Cardiac muscle cell (in vitro differentiated cells and primary cell): ENCODE data around the gene GRK5. TPM values are rescaled to one million over a fixed set of nuclear protein-coding genes. Genes with fewer than 3 reads are reported as not detected.

Source experiments
- DNase-seq, 2 donors: peaks; one replicate each; pipeline versions ENCODE4 v3.0.0 to v3.0.0-alpha.2; 2010 to 2017; ENCODE audit warnings: low read depth in 1 of 2, low spot score in 1 of 2
- H3K27ac ChIP-seq: fragments of 200-600 bp; sonication (generic); 2 replicates; pipeline ENCODE4 v1.5.1; 2016
- H3K27me3 ChIP-seq: fragments of 200-600 bp; sonication (generic); 2 replicates; pipeline ENCODE4 v1.6.0; 2016; ENCODE audit warnings: control low read depth
- H3K36me3 ChIP-seq: fragments of 200-600 bp; sonication (generic); 2 replicates; pipeline ENCODE4 v1.5.1; 2016; ENCODE audit warnings: control low read depth
- H3K4me1 ChIP-seq: fragments of 200-600 bp; sonication (generic); 2 replicates; pipeline ENCODE4 v1.8.1; 2017; ENCODE audit warnings: low read depth, mild to moderate bottlenecking, mixed run types
- H3K4me3 ChIP-seq: fragments of 200-600 bp; sonication (generic); 2 replicates; pipeline ENCODE4 v1.5.1; 2016; ENCODE audit warnings: mild to moderate bottlenecking
- H3K9me3 ChIP-seq: fragments of 200-600 bp; sonication (generic); 2 replicates; pipeline ENCODE4 v1.5.1; 2017; ENCODE audit warnings: low read depth, mild to moderate bottlenecking, control low read depth
- CTCF ChIP-seq: IDR thresholded peaks from 2 replicates; pipeline ENCODE4 v1.5.1; 2012; ENCODE audit warnings: low read depth, mild to moderate bottlenecking, low read length
- polyA plus RNA-seq: library from polyadenylated mRNA; unstranded; fragments of >200 nt; fragmentation: Nextera tagmentation; extraction: Ambion mirVana; gene quantifications from 2 replicates; pipeline ENCODE4 v1.2.1, GENCODE V29; 2016
- total RNA-seq: library from RNA; depleted of rRNA; stranded (reverse); fragments of >200 nt; gene quantifications from 2 replicates; pipeline ENCODE4 v1.2.3, GENCODE V29; 2016

GRK5 gene
- total and polyA plus RNA-seq, 2 experiments from 2014 or later = 3.5 to 18.3 TPM

GRCh38 chr10:119415536-119416503, 208.4 kb downstream of the GRK5 start:
- no peak for TF ChIP-seq CTCF
- H3K4me1 ChIP-seq = peaks cover 11% of the 10 kb centered on the region

GRCh38 chr10:119416855-119417254, 209.5 kb downstream of the GRK5 start:
- H3K9me3 ChIP-seq = no peaks in the 10 kb centered on the region
- peaks cover 11% of the 10 kb centered on the region for H3K4me1 ChIP-seq
- H3K36me3 ChIP-seq = no peaks in the 10 kb centered on the region
- peak; percentile 87 for TF ChIP-seq CTCF
- H3K27ac ChIP-seq = no peak overlapping the region
- peak; percentile 69 to 77 for DNase-seq
- H3K4me3 ChIP-seq = no peak overlapping the region
- H3K27me3 ChIP-seq = no peaks in the 10 kb centered on the region

More at GRCh38 chr10:119415536-119416503, 208.4 kb downstream of the GRK5 start:
- no peaks in the 10 kb centered on the region for H3K27me3 ChIP-seq
- H3K36me3 ChIP-seq = no peaks in the 10 kb centered on the region
- H3K27ac ChIP-seq = no peak overlapping the region
- no peaks in the 10 kb centered on the region for H3K9me3 ChIP-seq
- H3K4me3 ChIP-seq = no peak overlapping the region
- DNase-seq = no peak

GRCh38 chr10:119417852-119418251, 210.5 kb downstream of the GRK5 start:
- TF ChIP-seq CTCF = no peak
- no peak overlapping the region for H3K27ac ChIP-seq
- H3K4me1 ChIP-seq = peaks cover 11% of the 10 kb centered on the region
- H3K36me3 ChIP-seq = no peaks in the 10 kb centered on the region
- DNase-seq = no peak
- H3K9me3 ChIP-seq = no peaks in the 10 kb centered on the region
- no peaks in the 10 kb centered on the region for H3K27me3 ChIP-seq
- H3K4me3 ChIP-seq = no peak overlapping the region

GRCh38 chr10:119418362-119418761, 211.0 kb downstream of the GRK5 start:
- DNase-seq = no peak
- Histone ChIP-seq H3K9me3 (no peaks in the 10 kb centered on the region), H3K27me3 (no peaks in the 10 kb centered on the region), H3K36me3 (no peaks in the 10 kb centered on the region), H3K27ac (no peak overlapping the region), H3K4me1 (peaks cover 9% of the 10 kb centered on the region), H3K4me3 (no peak overlapping the region)
- TF ChIP-seq CTCF = no peak

GRCh38 chr10:119419931-119420330, 212.6 kb downstream of the GRK5 start:
- Histone ChIP-seq H3K27ac (no peak overlapping the region), H3K36me3 (no peaks in the 10 kb centered on the region), H3K27me3 (no peaks in the 10 kb centered on the region), H3K4me1 (no peaks in the 10 kb centered on the region), H3K9me3 (no peaks in the 10 kb centered on the region), H3K4me3 (no peak overlapping the region)
- no peak for DNase-seq
- TF ChIP-seq CTCF = no peak
